ENCODE results near the gene PXDN. TPM values are rescaled to one million over a fixed set of nuclear protein-coding genes. Genes with fewer than 3 reads are reported as not detected.
"Not testable (repeated sequence)": the region's sequence is repeated elsewhere in the genome, so short reads cannot be mapped to it uniquely, and the experiment has no call there.

Gene PXDN
- total RNA-seq, 1 donor from 2014 or later, result 35.6 TPM

DNA sequence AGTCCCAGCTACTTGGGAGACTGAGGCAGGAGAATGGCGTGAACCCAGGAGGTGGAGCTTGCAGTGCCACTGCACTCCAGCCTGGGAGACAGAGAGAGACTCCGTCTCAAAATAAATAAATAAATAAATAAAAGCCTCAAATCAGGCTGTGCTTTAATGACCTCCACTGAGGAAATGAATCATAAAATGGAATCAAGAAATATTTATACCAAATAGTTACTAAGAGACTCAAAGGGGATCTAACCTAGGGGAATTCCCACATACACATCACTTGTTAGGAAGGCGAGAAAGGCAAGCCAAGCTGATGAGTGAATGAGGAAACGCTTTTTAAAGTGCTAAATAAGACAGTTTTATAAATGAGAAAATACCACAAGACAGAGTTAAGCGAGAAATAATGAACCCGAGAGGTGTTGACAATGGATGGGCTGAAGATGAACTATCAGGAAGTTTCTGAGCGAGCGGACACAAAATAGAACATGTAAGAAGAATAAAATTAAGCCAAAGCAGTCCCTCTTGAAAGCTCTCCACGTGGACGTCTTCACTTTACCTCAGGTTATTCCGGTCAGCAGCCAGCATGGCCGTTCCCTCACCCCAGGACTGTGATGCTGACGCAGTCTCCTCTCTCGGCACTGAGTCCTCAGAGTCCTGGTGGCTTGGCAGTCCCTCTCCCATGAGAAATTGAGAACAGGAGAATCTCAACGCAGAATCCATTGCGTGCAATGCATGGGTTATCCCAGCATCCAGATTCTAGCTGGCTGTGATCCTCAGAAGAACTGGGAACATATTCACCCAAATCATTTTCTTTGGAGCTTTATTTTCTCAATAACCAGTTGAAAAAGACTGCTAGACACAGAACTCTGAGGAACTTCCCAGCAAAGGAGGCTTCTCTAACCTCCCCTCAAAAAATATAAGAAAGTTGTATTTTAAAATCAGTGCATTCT is 22.3 kb downstream of the PXDN start:
- no peak for DNase-seq

DNA sequence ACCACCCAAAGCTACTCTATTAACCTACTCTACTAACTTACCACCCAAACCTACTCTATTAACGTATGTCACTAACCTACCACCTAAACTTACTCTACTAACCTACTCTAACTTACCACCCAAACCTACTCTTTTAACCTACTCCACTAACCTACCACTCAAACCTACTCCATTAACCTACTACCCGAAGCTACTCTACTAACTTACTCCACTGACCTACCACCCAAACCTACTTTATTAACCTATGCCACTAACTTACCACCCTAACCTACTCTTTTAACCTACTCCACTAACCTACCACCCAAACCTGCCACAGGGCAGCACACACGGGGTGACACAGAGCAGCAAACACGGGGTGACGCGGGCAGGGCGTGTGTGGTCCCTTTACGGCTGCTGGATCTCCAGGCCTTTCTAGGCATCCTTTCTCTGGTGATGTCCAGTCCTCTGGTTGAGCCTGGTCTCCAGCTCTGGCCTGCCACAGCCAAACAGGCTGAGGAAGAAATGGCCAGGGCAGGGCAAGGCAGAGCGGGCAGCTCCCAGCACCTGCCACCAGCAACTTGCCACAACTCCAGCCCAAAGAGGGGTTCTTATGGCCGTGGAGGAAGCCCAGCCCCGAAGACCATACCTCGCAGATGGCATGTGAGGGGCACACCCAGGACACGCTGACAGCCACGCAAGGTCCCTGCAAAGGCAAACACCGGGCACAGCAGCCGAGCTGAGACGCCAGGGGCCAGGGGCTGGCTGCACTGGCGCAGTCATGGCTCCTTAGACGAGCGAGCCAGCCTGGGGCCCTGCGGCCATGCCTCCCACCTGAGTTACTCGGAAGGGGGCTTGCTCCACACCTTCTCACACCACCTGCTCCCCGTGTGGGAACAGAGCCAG is 25.7 kb downstream of the PXDN start:
- DNase-seq, result no peak

GRCh38 chr2:1717113-1717512 is 27.2 kb downstream of the PXDN start:
- DNase-seq, result peak; percentile 31

GRCh38 chr2:1716441-1716840 is 27.9 kb downstream of the PXDN start:
- DNase-seq, result no peak

DNA sequence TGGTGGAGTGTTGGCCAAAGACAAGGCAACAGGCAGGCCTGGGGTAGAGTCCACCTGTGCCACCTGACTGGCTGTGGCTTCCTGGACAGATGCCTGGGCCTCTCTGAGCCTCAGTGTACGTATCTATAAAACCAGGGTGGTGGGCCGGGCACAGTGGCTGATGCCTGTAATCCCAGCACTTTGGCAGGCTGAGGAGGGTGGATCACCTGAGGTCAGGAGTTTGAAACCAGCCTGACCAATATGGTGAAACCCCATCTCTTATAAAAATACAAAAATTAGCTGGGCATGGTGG is 28.4 kb downstream of the PXDN start:
- DNase-seq, result not testable (repeated sequence)

- DNase-seq, result no peak
Measured at GRCh38 chr2:1715184-1716013, 28.9 kb downstream of the PXDN start.

GRCh38 chr2:1714291-1715064 is 29.8 kb downstream of the PXDN start:
- no peak for DNase-seq

- no peak for DNase-seq
Measured at GRCh38 chr2:1713839-1714236, 30.5 kb downstream of the PXDN start.

GRCh38 chr2:1713142-1713838 is 31.0 kb downstream of the PXDN start:
- no peak for DNase-seq

- DNase-seq, result no peak
Measured at GRCh38 chr2:1709946-1710560, 34.3 kb downstream of the PXDN start.

- no peak for DNase-seq
Measured at GRCh38 chr2:1709335-1709605, 35.0 kb downstream of the PXDN start.

GRCh38 chr2:1708476-1709334 is 35.6 kb downstream of the PXDN start:
- DNase-seq, result no peak

DNA sequence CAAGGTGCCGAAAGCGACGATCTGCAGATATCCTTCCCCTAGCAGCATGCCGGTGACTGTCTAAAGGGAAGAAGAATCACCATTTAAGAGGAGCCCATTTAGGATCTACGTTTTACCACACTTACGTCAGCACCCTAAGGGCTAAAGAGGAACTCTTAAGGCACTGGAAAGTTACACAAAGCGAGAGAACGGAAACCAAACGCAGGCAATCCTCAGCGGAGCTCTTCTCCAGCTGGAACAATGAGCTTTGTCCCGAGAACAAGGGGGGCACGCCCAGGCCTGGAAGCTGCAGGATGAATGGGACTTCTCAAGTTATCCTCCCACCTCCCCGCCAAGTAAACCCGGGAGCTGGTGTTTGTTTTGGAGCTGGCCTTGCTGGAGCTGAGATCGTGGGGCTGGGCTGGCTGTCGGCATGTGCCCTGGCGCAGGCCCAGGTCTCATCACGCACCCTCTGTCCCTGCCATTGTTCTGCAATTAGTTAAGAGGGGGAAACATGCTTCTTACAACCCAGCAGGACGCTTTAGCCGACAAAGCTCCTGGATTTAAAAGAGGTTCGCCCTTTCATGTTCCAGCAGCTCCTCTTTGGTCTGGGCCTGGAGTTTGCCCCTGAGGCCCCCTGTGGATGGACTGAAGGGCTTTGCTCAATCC is 36.4 kb downstream of the PXDN start:
- DNase-seq, result no peak

GRCh38 chr2:1706089-1706841 is 38.0 kb downstream of the PXDN start:
- not testable (repeated sequence) for DNase-seq

- no peak for DNase-seq
Measured at GRCh38 chr2:1705557-1706076, 38.7 kb downstream of the PXDN start.

- no peak for DNase-seq
Measured at GRCh38 chr2:1704631-1705556, 39.4 kb downstream of the PXDN start.

DNA sequence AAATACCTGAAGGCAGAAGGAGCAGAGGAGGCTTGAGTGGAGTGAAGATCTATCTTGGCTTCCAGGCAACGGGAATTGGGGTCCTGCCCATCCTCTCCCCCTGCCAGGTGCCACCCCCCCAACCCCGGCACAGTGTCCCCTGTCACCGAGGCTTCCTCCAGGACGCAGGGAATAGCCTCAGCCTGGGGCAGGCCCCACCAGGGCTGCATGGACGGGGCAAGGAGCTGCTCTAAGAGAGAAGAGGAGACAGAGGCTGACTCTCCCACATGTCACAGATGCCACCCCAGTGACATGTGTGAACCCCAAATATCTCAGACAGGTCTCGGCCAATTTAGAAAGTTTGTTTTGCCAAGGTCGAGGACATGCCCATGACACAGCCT is 42.1 kb downstream of the PXDN start:
- DNase-seq, result no peak
